GM03348 (cell line): ENCODE results near the gene DMD.
A peak's percentile ranks its signal among the peaks of the same experiment; 100 is the strongest.
"Not testable (repeated sequence)": the region's sequence is repeated elsewhere in the genome, so short reads cannot be mapped to it uniquely, and the experiment has no call there.

Source experiments
- DNase-seq: peaks from one replicate; pipeline ENCODE4 v3.0.0; 2012; ENCODE audit warnings: low spot score

DMD gene

DNA sequence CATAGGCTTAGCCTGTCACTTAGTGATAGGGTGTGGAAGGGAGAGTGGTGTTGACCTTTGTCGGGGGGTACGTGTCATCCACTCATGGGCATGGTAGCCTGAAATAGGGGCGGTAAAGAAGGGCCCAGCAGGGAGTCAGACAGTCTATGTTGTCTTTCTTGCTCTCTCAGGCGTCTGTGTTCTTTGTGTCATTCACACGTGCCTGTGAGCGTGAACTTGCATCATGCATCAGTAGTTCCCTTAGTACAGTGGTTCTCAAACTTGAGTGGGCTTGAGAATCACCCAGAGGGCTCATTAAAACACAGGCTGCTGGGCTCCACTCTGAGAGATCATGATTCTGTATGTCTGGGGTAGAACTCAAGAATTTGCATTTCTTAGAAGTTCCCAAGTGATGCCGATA lies 1688.6 kb downstream of the DMD start:
- DNase-seq = no peak

DNA sequence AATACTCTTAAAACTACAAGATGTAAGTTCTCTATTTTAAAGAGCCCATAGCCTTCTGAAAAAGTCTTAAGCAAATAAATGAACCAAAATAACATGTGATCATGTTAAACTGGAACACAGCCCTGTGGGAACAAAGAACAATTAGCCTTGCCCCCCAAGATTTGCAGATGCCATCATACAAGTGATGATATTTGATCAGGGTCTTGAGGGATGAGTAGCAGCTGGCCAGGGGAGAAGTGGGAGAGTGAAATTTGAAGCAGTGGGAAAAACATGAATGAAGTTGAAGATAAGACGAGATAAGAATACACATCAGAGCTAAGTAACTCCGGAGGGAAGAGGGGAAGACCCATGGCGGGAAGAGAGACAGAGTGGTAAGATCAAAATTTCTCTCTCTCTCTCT lies 1689.4 kb downstream of the DMD start:
- no peak for DNase-seq

DNA sequence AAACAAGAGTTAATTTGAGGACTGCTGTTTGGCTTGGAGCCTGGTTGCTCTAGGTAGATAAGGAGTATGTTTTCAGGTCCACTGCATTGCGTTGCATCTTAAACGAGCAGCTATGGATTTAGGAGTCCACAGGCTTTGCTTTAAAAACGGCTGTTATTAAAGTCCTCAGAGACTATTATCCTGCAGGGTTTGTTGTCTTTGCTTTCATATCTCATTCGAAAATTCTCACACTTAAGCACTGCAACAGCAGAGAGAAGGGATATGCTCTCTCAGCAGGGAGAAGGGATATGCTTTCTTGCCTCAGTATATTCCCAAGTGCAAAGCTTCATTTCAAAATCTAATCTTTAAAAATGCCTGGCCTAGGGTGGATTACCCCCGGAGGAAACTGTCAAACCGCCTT lies 1694.8 kb downstream of the DMD start:
- DNase-seq = no peak

DNA sequence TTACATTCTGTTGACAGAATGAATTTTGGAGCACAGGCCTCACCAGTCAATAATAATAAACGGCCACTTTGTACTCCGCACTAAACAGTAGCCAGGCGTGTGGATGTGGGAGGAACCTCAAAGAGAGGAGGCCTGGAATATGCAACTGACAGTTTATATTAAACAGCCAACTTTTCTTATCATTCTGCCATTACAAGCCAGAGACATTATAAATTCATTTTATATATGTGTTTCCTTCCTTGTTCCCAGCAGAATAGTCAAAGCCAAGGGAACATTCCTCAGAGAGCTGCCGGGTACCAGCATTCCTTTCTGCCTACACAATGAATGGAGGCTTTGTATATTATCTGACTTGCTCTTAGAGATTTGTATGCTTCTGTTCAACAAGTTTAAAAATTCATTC lies 1703.0 kb downstream of the DMD start:
- peak; percentile 60 for DNase-seq

DNA sequence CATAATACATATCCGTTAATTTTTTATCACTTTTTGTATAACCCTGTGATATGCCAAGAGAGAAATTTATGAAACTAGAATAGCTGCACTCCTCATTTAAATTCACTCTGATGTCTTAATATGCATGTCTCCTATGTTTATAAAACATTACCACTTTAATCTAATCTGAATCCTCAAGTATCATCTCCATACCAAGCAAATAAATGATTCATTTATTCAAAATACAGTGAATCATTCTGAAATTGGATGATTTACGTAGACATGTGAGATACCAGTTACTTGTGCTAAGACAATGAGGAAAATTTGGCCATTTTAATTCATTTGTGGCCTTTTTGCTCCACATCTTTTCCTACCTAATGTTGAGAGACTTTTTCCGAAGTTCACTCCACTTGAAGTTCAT lies 1704.4 kb downstream of the DMD start:
- DNase-seq = no peak

DNA sequence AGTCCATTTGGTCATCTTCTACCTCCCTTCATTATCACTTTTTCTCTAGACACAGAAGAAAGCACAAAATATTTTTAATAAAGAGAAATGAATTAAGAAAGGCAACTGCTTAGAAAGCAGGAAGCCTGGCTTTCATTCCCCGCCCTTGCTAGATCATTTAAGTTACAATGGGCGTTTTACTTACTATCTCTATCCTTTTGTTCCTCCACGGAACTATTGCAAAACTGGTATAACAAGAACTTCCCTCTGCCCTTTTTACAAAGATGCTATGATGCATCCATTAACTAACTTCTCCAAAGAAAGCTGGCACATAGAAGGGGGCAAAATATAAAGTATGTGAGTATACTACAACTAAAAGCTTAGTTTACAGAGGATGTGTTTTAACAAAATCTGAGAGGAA lies 1705.0 kb downstream of the DMD start:
- DNase-seq = no peak

DNA sequence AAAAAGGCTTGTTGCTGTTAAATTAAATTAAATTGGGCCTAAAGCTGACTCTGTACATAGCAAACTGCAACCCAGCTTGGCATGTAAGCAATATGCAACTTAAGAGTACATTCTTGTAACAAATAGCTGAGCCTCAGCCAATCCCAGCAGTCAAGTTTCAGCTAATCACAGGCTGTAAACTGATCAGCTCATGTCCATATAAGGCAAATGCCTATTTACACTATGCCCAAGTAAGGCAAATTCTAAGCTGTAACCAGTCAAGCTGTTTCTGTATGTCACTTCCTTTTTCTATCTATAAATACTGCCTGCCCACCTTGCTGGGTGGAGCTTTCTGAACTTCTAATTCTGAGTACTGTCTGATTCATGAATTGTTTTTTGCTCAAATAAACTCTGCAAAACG lies 1710.4 kb downstream of the DMD start:
- no peak for DNase-seq

DNA sequence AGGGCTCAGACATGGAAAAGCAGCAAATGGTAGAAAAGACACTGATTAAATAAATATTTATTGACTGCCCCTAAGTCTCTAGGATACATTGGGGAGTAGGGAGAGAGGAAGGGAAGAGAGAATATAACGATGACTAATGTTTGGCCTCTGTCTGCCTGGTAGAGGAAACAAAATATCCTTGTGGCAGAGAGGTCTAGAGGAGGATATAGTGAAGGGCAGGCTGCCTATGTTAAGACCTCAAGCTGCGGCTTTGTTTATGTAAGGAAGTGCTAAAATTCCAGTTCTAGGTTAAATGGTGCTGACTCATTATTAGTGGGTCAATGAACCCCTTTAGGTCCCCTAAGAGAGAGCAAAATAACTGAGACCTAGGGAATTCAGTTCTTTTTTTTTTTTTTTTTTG lies 1712.2 kb downstream of the DMD start:
- peak; percentile 4 for DNase-seq

DNA sequence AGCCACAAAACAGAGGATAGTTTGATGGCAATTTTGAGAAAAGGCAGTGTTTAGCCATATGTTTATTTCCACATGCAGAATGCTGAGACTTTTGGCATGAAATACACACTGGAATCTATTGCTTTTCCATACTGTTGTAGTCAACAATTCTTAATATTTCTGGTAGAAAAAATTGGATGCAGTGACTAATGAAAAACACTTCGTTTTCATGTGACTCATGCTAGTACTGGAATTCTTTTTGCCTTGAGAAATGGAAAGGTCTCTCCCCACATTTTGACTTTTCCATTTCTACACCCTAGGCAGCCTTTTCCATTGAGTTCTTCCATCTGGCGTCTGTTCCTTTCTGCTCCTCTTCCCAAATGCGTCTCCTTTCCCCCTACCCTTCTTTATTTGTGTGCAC lies 1714.3 kb downstream of the DMD start:
- DNase-seq = peak; percentile 29

DNA sequence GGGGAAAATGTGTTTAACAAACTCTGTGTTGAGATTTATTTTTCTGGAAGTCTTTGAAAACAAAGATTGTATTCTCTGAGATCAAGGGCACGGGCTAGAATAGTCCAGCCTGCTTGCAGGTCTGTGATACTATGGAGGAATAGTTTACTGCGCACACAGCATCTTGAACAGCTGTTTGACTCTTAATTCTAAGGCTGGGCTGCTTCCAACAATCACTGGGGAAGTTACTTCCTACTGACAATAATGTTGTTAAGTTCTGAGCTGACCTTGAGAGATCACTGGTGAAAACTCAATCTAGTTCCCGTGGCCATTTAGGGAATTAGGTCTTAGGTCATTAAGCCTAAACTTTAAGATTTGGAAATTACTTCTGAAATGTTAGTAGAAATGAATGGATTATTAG lies 1723.4 kb downstream of the DMD start:
- DNase-seq = no peak

DNA sequence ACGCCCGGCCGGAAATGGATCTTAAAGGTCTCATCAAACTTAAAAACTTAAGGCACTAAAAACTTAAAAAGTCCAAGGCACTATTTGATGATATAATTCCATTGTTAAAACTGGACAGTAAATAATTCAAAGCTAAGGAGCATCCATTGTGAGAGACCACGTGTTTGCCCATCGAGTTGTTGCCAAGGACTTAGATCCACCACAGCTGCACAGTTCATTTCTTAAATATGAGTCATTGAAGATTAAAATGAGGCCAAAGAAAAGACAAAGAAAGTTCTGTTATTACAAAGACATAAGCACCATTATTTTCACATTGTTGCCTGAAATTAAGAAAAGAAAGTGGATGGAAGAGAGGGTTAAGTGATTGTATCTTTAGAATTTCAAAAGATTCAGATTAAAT lies 1728.0 kb downstream of the DMD start:
- DNase-seq = peak; percentile 68

DNA sequence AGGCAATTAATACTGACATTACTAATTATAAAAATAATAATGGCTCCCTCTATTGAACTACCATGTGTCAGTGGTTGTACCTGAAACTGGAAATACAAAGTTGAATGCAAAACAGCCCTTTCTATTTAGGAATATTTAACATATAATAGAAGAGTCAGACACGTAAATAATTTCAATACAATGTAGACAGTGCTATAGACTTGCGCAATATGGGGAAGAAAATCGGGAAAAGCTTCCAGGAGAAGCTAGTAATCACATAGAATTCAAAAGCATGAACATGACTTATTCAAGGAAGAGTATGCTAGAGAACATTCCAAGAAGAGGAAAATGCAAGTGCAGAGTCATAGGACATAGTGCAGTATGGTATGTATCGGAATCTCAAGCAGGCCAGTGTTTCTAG lies 1730.7 kb downstream of the DMD start:
- DNase-seq = no peak

DNA sequence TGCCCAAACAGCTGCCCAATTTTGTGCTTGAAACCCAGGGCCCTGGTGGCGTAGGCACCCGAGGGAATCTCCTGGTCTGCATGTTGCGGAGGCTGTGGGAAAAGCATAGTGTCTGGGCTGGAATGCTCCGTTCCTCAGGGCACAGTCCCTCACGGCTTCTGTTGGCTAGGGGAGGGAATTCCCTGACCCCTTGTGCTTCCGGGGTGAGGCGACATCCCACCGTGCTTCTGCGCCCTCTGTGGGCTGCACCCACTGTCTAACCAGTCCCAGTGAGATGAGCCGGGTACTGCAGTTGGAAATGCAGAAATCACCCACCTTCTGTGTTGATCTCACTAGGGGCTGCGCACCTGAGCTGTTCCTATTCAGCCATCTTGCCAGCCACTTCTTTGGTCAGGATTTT lies 1740.1 kb downstream of the DMD start:
- DNase-seq = no peak

DNA sequence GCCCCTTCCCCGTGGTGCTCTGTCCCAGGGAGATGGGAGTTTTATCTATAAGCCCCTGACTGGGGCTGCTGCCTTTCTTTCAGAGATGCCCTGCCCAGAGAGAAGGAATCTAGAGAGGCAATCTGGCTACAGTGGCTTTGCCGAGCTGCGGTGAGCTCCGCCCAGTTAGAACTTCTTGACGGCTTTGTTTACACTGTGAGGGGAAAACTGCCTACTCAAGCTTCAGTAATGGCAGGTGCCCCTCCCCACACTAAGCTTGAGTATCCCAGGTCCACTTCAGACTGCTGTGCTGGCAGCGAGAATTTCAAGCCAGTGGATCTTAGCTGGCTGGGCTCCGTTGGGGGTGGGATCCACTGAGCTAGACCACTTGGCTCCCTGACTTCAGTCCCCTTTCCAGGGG lies 1740.6 kb downstream of the DMD start:
- not testable (repeated sequence) for DNase-seq

DNA sequence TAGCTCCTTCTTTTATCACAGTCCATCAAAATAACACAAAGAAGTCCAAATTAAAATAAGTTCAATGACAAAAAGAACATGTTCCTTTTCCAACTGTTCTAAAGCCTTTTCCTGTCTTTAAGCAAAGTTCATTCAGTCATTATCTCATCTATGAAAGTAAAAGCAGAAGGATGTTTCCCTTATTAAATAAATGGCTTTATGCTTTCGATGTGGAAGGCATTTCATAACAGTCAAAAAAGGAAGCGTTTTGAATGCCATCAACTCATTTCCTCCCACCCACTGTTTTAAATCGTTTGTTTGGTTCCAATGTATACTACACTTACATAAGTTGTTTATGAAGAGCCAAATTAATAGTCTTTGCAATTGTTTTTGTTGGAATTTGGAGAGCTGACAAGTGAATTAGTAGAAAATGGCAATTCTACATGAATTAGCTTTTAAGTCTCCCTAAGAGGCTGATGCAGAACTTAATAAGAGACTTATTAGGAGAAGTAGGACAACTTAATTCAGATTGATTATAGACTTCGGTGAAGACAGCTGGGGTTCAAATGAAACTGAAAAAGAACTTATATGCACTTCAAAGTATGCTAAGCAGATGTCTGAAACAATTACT lies 1746.9 kb downstream of the DMD start:
- no peak for DNase-seq

DNA sequence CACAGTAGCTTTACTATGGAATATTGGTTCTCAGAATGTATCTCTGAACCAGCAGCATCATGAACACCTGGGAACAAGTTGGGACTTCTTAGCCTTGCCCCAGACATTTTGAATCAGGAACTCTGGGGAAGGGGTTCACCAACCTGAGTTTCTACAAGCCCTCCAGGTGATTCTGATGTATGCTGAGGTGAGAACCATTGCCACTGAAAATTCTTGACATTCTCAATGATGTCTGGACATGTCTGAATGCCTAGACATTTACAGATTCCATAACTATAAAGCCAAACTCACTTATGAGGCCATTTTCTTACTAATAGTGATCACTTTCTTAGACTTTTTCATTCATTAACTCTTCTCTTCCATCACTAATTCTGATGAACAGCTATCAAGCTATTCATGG lies 1750.1 kb downstream of the DMD start:
- DNase-seq = no peak

DNA sequence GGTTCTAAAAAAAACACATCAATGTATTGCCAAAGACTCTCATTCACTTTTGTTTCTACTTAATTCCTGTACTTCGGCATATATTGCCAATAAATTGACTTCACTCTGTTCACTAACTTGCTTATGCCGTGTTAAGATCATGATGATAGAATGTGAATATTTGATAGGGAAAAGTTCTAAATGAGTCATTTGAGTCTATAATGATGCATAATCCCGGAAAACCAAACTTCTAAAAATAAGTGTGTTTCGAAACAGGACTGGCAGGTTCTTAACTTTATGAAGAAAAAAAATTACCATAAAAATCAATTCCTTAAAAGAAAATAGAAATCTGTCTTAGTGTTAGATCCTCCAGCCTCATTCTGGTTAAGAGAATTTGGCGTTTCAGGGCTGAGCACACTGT lies 1752.0 kb downstream of the DMD start:
- peak; percentile 23 for DNase-seq

DNA sequence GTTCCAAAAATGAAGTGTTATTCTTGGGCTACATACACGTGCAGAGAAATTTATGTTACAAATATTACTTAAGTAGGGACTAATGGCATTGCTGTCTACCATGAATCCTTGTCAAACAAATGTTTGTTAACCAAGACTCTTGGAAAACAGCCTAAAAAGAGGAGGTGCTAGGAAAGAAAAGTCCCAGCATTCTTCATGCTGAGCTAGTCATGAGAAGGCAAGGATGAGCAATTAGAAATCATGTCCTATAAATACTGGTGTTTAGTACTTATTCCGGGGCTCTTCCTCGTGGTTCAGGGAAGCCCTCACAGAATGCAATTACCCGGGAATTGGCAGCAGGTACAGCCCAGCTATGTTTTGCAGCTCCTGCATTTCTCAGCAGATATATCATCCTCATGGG lies 1761.4 kb downstream of the DMD start:
- DNase-seq = peak; percentile 27

DNA sequence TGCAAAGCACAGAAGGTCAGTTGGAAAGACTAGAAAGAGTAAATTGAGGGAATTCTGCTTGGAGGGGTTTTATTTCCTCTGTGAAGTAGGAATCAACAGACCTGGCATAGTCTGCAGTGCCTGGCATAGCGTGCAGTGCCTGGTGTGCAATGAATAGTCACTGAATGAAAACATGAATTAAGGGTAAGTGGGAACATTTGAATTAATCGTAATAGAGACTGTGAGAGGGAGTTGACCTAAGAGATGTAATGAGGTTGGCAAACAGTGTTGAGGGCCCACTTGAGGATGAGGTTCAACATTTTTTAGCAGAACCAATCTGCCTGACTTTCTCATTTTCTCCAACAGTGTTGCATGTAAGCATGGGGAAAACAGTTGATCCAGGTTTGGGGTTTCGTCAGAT lies 1762.3 kb downstream of the DMD start:
- no peak for DNase-seq

DNA sequence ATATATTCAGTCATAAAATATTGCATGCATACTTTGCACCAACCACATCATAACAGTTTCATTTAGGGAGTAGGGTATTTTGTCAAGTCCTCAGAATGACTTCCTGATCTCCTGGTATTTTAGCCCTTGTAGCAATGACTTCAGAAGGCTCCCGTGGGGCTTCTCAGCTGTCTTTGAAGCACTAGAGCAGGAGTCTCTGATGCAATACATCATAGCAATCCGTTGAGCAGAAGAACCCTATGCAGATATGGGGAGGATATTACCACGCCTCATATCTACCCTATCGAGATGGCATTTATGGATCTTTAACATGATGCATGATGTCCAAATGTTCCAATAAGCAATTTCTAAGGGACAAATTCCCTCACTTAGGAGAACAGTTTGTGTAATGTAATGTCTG lies 1765.8 kb downstream of the DMD start:
- DNase-seq = no peak

DNA sequence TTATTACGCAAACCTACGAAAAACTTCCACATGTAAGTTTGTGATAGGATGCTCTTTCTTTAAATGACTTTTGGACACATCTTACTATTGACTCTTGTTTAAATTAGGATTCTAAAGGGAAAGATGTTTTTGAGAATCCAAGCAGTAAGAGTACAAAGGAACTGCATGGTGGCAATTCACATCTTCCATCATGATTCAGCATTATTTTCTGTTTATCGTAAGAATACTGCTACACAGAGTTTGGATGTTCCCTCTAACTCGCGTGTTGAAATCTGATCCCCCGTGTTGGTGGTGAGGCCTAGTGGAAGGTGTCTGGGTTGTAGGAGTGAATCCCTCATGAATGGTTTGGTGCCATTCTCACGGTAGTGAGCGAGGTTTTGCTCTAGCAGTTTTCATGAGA lies 1767.7 kb downstream of the DMD start:
- no peak for DNase-seq

DNA sequence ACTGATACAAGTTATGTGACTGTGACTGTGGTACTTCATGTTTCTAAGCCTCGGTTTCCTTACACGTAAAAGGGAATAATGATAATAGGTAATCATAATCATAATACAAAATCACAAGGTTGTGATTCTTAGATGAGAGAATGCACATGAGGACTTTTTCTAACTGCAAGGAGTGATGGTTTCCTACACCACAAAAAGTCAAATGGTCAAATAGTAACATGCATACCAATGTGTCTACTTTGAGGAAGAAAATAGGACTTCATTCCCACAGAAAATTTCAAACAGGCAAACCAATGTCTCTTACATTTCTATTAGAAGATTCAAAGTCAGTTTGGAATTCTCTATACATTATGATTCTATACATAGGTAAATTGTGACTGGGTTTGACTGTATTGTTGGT lies 1770.8 kb downstream of the DMD start:
- DNase-seq = peak; percentile 36

DNA sequence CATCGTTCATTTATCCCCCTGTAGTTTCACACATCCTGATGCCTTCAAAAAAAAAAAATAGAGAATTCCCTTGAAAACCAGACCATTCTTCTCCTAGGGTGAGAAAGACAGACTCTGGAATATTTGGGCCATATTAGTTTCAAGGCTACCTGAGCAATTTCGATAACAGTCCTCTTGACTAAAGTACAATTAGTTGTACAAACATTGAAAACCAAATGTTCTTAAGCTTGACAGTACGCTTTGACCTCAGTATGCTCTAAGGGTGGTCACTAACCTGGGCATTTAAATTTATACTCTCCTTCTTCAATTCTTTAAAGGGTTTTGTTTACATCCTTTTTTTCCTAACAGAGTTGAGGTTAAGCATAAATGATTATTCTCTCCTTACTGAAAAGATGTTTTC lies 1774.9 kb downstream of the DMD start:
- DNase-seq = no peak

DNA sequence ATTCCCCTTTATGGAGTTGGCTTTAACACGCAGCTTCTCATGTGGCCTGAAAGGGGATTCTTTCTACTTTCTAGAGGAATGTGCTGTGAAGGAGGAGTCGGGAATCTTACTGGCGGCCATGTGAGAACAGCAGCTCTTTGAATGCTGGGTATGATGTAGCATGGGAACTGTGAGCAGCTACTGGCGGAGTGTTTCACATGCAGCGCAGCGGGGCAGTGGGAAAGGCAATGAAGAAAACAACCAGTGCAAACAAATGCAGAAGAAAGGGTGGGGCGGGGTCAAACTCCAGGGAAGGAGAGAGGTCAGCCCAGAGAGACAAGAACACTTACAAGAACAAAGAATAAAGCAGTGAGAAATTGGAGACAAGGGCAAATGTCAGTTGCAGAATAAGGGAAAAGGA lies 1775.8 kb downstream of the DMD start:
- peak; percentile 21 for DNase-seq

DNA sequence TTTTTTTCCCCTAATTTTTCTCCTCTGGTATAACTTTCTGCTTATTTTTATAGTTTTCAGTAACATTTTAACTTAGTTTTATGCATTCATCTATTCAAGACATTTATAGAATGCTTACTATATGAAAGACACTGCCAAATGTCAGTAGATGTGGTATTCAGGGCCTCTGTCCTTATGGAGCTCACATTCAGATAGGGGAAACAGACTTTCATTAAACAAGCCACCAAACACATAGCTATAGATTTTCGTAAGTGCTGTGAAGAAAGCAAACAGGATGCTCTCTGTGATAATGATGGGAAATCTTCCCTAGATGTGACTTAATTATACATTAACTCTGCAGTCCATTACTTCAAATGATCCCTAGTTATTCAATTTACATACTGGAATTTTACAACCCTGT lies 1777.5 kb downstream of the DMD start:
- DNase-seq = no peak
